ENCODE data around the gene EIF3K. TPM values are rescaled to one million over a fixed set of nuclear protein-coding genes. Genes with fewer than 3 reads are reported as not detected.

EIF3K gene
- polyA plus RNA-seq, 4 donors: 257 to 710 (median 626) TPM

DNA sequence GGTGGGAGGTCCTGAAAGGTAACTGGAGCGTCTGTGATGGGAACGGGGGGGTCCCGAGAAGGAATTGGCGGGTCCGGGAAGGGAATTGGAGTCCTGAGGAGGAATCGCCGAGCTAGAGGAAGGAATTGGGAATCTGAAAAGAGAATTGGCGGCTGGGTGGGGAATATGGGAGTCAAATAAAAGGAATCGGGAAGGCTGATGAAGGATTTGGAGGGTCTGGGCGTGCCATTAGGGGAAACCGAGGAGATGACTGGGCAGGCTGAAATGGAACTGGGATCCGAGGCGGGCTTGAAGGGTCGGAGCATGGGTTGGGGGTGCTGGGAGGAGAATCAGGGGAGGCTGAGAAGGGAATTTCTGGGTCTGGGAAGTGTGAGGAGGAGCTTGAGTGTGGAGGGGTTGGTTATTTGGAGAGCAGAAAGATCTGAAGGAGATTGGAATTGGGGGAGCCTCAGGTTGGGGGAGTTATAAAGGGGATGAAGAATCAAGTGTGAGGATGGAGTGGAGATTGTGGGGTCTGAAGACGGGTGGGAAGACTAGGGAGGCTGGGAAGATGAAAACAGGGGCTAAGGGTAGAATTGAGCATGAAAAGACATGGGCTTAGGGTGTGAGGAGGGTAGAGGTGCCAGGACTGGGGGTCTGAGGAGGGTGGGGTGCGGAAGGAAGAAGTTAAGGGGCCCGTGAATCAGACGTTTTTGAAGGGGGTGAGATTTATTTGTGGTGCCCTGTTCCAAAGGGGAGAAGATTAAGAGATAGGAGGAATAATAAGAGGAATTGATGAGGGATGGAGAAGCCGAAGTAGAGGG is 29.2 kb downstream of the EIF3K start:
- H3K27me3 ChIP-seq (ENCODE audit: control insufficient read depth in 3 of 3, insufficient read depth in 3 of 3, low read length in 3 of 3): no peaks in the 10 kb centered on the region
- DNase-seq: peak in 1 of 2 donors; percentile 48
- peak overlapping the region; percentile 93 to 99 (median 97) for H3K27ac ChIP-seq (ENCODE audit: low read depth in 1 of 3, low read length in 2 of 3)
- H3K4me1 ChIP-seq (ENCODE audit: control insufficient read depth in 3 of 3, insufficient read depth in 2 of 3, low read depth in 1 of 3, low read length in 2 of 3): peaks cover 0 to 28% (median 10%) of the 10 kb centered on the region in 3 donors
- WGBS, 3 donors: 0 to 1% (median 0%) methylated on average over 19 of the region's 19 CpGs
- no peak for FAIRE-seq
- peak overlapping the region; percentile 94 to 99 (median 97) for H3K4me3 ChIP-seq (ENCODE audit: low read depth in 1 of 3, low read length in 3 of 3)
- no peaks in the 10 kb centered on the region for H3K9me3 ChIP-seq (ENCODE audit: control insufficient read depth in 2 of 2, insufficient read depth in 1 of 2, low read depth in 1 of 2, low read length in 1 of 2)
- H3K36me3 ChIP-seq (ENCODE audit: control insufficient read depth in 3 of 3, insufficient read depth in 2 of 3, low read depth in 1 of 3, low read length in 3 of 3): peaks cover 0 to 26% (median 0%) of the 10 kb centered on the region in 3 donors

DNA sequence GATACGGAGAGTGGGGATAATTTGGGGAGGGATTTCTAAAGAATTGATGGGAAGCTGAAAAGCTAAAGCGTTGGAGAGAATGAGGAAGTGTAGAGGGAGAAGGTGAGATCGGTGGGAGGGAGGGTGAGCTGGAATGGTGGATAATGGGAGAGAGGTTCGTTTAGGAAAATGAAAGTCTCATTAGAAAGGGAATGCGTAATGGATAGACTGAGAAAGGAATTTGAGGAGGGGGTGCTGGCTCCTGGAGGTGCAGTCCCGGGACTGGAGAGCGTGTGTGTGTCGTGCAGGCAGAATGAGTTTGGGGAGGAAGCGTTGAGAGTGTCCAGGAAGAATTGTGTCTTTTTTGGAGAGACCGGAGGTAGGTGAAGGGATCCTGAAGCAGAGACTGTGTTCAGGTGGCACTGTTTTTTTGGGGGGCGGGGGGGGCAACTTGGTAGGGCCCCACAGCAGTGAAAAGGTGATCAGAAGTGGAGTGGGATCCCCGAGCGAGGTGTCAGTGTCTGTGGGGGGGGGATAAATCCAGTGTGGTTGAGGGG is 29.8 kb downstream of the EIF3K start:
- Histone ChIP-seq H3K4me1 (ENCODE audit: control insufficient read depth in 3 of 3, insufficient read depth in 2 of 3, low read depth in 1 of 3, low read length in 2 of 3) (peaks cover 0 to 35% (median 10%) of the 10 kb centered on the region in 3 donors), H3K36me3 (ENCODE audit: control insufficient read depth in 3 of 3, insufficient read depth in 2 of 3, low read depth in 1 of 3, low read length in 3 of 3) (peaks cover 0 to 26% (median 0%) of the 10 kb centered on the region in 3 donors), H3K27ac (ENCODE audit: low read depth in 1 of 3, low read length in 2 of 3) (peak overlapping the region; percentile 93 to 99 (median 97)), H3K9me3 (ENCODE audit: control insufficient read depth in 2 of 2, insufficient read depth in 1 of 2, low read depth in 1 of 2, low read length in 1 of 2) (no peaks in the 10 kb centered on the region), H3K27me3 (ENCODE audit: control insufficient read depth in 3 of 3, insufficient read depth in 3 of 3, low read length in 3 of 3) (no peaks in the 10 kb centered on the region), H3K4me3 (ENCODE audit: low read depth in 1 of 3, low read length in 3 of 3) (peak overlapping the region; percentile 94 to 99 (median 97))
- peak in 1 of 2 donors; percentile 56 for DNase-seq
- no peak for FAIRE-seq
- 1% methylated on average over 13 of the region's 13 CpGs for WGBS, 3 donors

- WGBS, 3 donors: 7 to 18% (median 14%) methylated on average over 15 of the region's 15 CpGs
- Histone ChIP-seq H3K36me3 (ENCODE audit: control insufficient read depth in 3 of 3, insufficient read depth in 2 of 3, low read depth in 1 of 3, low read length in 3 of 3) (peaks cover 0 to 31% (median 0%) of the 10 kb centered on the region in 3 donors), H3K4me1 (ENCODE audit: control insufficient read depth in 3 of 3, insufficient read depth in 2 of 3, low read depth in 1 of 3, low read length in 2 of 3) (peaks cover 0 to 42% (median 11%) of the 10 kb centered on the region in 3 donors), H3K9me3 (ENCODE audit: control insufficient read depth in 2 of 2, insufficient read depth in 1 of 2, low read depth in 1 of 2, low read length in 1 of 2) (no peaks in the 10 kb centered on the region), H3K27me3 (ENCODE audit: control insufficient read depth in 3 of 3, insufficient read depth in 3 of 3, low read length in 3 of 3) (no peaks in the 10 kb centered on the region), H3K27ac (ENCODE audit: low read depth in 1 of 3, low read length in 2 of 3) (peak overlapping the region; percentile 93 to 99 (median 97)), H3K4me3 (ENCODE audit: low read depth in 1 of 3, low read length in 3 of 3) (peak overlapping the region; percentile 94 to 99 (median 97))
- DNase-seq: peak; percentile 83 to 93
- no peak for FAIRE-seq
Observed at GRCh38 chr19:38649305-38650171, 30.6 kb downstream of the EIF3K start.

GRCh38 chr19:38650172-38650775 is 31.3 kb downstream of the EIF3K start:
- no peak for FAIRE-seq
- Histone ChIP-seq H3K9me3 (ENCODE audit: control insufficient read depth in 2 of 2, insufficient read depth in 1 of 2, low read depth in 1 of 2, low read length in 1 of 2) (no peaks in the 10 kb centered on the region), H3K36me3 (ENCODE audit: control insufficient read depth in 3 of 3, insufficient read depth in 2 of 3, low read depth in 1 of 3, low read length in 3 of 3) (peaks cover 0 to 36% (median 0%) of the 10 kb centered on the region in 3 donors), H3K27me3 (ENCODE audit: control insufficient read depth in 3 of 3, insufficient read depth in 3 of 3, low read length in 3 of 3) (no peaks in the 10 kb centered on the region), H3K4me1 (ENCODE audit: control insufficient read depth in 3 of 3, insufficient read depth in 2 of 3, low read depth in 1 of 3, low read length in 2 of 3) (peaks cover 2 to 42% (median 18%) of the 10 kb centered on the region in 3 donors), H3K4me3 (ENCODE audit: low read depth in 1 of 3, low read length in 3 of 3) (peak overlapping the region; percentile 36 to 99 (median 94)), H3K27ac (ENCODE audit: low read depth in 1 of 3, low read length in 2 of 3) (peak overlapping the region; percentile 93 to 99 (median 97))
- peak in 1 of 2 donors; percentile 83 for DNase-seq
- WGBS, 3 donors: 0 to 25% (median 11%) methylated on average over 8 of the region's 8 CpGs

DNA sequence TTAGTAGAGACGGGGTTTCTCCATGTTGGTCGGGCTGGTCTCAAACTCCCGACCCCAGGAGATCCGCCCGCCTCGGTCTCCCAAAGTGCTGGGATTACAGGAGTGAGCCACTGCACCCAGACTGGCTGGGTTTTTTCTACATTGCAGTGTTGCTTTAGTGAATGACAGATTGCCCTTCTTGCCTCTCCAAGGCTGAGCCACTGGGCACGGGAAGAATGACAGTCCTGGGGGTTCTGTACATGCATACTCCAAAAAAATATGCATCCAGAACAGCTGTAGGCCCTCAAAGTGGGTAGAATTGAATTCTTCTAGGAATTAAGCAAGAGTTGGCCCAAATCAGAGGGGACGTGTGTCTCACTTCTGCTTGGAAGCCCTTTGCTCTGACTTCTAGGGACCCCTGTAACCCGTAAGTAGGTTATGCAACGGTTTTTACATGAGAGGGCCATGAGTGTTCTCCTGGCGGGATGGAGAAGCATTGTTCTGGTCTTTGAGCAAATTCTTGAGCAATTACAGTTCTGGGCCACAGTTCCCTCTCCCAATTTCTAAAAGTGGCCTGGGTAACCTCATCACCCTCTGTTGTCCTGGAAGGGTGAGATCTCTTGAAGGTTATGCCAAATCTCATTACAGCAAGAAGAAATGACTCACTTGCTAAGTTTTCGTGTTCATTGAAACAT is 32.1 kb downstream of the EIF3K start:
- peak overlapping the region; percentile 93 to 99 (median 97) for H3K27ac ChIP-seq (ENCODE audit: low read depth in 1 of 3, low read length in 2 of 3)
- H3K36me3 ChIP-seq (ENCODE audit: control insufficient read depth in 3 of 3, insufficient read depth in 2 of 3, low read depth in 1 of 3, low read length in 3 of 3): peaks cover 0 to 40% (median 0%) of the 10 kb centered on the region in 3 donors
- H3K9me3 ChIP-seq (ENCODE audit: control insufficient read depth in 2 of 2, insufficient read depth in 1 of 2, low read depth in 1 of 2, low read length in 1 of 2): no peaks in the 10 kb centered on the region
- FAIRE-seq (no peak), DNase-seq (peak in 1 of 2 donors; percentile 43)
- H3K27me3 ChIP-seq (ENCODE audit: control insufficient read depth in 3 of 3, insufficient read depth in 3 of 3, low read length in 3 of 3): no peaks in the 10 kb centered on the region
- peaks cover 4 to 50% (median 24%) of the 10 kb centered on the region in 3 donors for H3K4me1 ChIP-seq (ENCODE audit: control insufficient read depth in 3 of 3, insufficient read depth in 2 of 3, low read depth in 1 of 3, low read length in 2 of 3)
- 33 to 48% (median 35%) methylated on average over 12 of the region's 12 CpGs for WGBS, 3 donors
- H3K4me3 ChIP-seq (ENCODE audit: low read depth in 1 of 3, low read length in 3 of 3): peak overlapping the region; percentile 36 to 99 (median 94)

DNA sequence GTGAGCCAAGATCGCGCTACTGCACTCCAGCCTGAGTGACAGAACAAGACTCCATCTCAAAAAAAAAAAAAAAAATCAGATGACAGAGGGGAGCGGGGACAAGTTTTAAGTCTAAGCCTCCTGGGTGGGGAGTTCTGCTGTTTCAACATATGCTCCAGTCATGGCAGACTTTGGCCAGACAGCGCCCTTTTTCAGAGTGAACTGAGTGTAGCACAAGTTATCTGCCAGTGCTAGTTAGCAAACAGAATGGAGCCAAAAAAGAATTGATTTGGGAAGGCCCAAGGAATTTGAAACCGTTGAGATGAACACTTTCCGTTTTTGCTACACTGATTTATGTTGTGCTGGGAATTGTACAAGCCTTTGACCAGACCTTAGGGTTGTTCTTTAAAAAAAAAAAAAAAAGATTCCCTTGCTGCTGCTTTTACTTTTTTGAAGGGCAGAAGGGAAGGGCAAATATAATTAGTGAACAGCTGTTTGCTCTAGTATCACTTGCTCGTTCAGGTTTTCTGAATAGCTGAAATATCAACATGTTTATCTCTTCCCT is 34.1 kb downstream of the EIF3K start:
- no peaks in the 10 kb centered on the region for H3K9me3 ChIP-seq (ENCODE audit: control insufficient read depth in 2 of 2, insufficient read depth in 1 of 2, low read depth in 1 of 2, low read length in 1 of 2)
- DNase-seq (peak; percentile 92 to 96), FAIRE-seq (no peak)
- H3K4me1 ChIP-seq (ENCODE audit: control insufficient read depth in 3 of 3, insufficient read depth in 2 of 3, low read depth in 1 of 3, low read length in 2 of 3): peaks cover 4 to 66% (median 31%) of the 10 kb centered on the region in 3 donors
- H3K4me3 ChIP-seq (ENCODE audit: low read depth in 1 of 3, low read length in 3 of 3): no peak overlapping the region
- H3K27me3 ChIP-seq (ENCODE audit: control insufficient read depth in 3 of 3, insufficient read depth in 3 of 3, low read length in 3 of 3): no peaks in the 10 kb centered on the region
- peak overlapping the region; percentile 93 to 99 (median 97) for H3K27ac ChIP-seq (ENCODE audit: low read depth in 1 of 3, low read length in 2 of 3)
- peaks cover 0 to 57% (median 5%) of the 10 kb centered on the region in 3 donors for H3K36me3 ChIP-seq (ENCODE audit: control insufficient read depth in 3 of 3, insufficient read depth in 2 of 3, low read depth in 1 of 3, low read length in 3 of 3)
- 15 to 32% (median 27%) methylated on average over 7 of the region's 7 CpGs for WGBS, 3 donors

DNA sequence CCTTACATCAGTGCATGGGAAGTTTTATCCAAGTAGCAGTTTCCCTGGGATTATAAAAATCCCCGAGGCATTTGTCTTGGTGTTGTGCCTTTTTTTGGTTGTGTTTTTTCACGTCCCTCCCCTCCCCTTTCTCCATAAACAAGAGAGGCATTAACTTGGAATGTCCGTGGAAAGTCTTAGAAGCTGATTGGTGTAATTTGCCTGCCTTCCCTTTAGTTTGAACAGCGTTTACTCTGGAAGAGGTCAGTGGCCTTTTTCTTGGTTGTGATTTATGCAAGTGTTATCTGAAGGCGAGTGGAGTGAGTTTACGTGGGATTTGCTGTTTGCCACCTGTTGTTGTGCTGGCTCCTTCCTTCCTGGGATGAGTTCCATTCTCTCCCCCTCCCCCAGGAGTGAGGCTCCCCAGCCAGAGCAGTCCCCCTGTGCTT is 35.7 kb downstream of the EIF3K start:
- no peaks in the 10 kb centered on the region for H3K27me3 ChIP-seq (ENCODE audit: control insufficient read depth in 3 of 3, insufficient read depth in 3 of 3, low read length in 3 of 3)
- DNase-seq (peak in 1 of 2 donors; percentile 51), FAIRE-seq (no peak)
- peaks cover 0 to 60% (median 5%) of the 10 kb centered on the region in 3 donors for H3K36me3 ChIP-seq (ENCODE audit: control insufficient read depth in 3 of 3, insufficient read depth in 2 of 3, low read depth in 1 of 3, low read length in 3 of 3)
- no peak overlapping the region for H3K4me3 ChIP-seq (ENCODE audit: low read depth in 1 of 3, low read length in 3 of 3)
- WGBS, 3 donors: 11 to 30% (median 28%) methylated on average over 6 of the region's 6 CpGs
- H3K27ac ChIP-seq (ENCODE audit: low read depth in 1 of 3, low read length in 2 of 3): peak overlapping the region; percentile 18 to 97 (median 93)
- H3K9me3 ChIP-seq (ENCODE audit: control insufficient read depth in 2 of 2, insufficient read depth in 1 of 2, low read depth in 1 of 2, low read length in 1 of 2): no peaks in the 10 kb centered on the region
- peaks cover 4 to 81% (median 38%) of the 10 kb centered on the region in 3 donors for H3K4me1 ChIP-seq (ENCODE audit: control insufficient read depth in 3 of 3, insufficient read depth in 2 of 3, low read depth in 1 of 3, low read length in 2 of 3)
